NOMO-1 treated with DMSO at 0.1 percent for 48 hours (cell line): ENCODE measurements around the gene ADAMTS2.

Experiments used
- DNase-seq: peaks from one replicate; lab custom pipeline; 2025; ENCODE audit not compliant: unreplicated experiment; lab: John Stamatoyannopoulos, UW

ADAMTS2 gene

GRCh38 chr5:179185941-179186411, 159.3 kb downstream of the ADAMTS2 start:
- DNase-seq = no peak

- no peak for DNase-seq
Observed at GRCh38 chr5:179185256-179185940, 159.9 kb downstream of the ADAMTS2 start.

GRCh38 chr5:179184521-179185050, 160.7 kb downstream of the ADAMTS2 start:
- DNase-seq = no peak

DNA sequence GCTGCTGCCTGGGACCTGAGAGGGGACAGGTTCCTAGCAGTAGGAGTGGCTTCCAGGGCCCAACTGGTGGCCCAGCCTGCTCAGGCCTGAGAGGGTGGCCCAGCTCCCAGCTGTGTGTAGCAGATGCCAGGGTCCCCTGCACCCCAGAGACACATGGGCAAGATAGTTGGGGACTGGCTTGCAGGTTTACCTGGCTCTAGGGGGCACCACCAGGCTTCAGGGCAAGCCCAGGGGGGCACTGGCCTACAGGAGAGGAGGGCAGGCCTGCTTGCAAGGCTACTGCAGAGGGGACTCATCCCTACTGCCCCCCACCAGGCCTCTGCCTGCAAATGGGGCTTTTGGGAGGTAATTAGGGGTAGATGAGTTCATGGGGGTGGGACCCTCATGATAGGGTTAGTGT, 161.8 kb downstream of the ADAMTS2 start:
- no peak for DNase-seq

- DNase-seq = no peak
Observed at GRCh38 chr5:179182601-179183000, 162.7 kb downstream of the ADAMTS2 start.

- no peak for DNase-seq
Observed at GRCh38 chr5:179181988-179182387, 163.3 kb downstream of the ADAMTS2 start.

- no peak for DNase-seq
Observed at GRCh38 chr5:179180921-179181645, 164.2 kb downstream of the ADAMTS2 start.

DNA sequence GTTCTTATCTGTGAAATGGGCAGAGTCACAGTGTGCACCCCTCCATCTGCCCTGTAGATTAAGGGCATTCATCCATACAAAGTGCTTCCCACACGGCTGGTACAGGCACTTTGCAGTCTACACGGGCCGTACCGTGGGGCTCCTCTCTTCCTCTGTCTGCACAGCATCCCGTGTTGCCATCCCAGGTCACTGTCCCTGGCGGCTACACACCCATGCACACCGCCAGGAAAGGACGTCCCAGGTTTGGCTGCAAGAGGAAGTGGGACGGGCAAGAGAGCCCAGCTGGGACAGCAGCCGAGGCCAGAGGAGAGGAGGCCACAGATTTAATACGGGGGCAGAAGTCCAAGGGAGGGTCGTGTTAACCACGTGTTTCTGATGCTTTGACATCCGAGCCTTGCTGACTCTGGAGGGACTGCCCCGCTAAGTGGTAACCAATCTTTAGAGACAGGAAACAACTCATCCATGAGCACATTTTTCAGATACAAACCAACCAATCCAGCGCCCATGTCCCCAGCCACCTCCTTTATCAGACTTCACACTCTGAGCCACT, 165.1 kb downstream of the ADAMTS2 start:
- no peak for DNase-seq

GRCh38 chr5:179177711-179178575, 167.3 kb downstream of the ADAMTS2 start:
- no peak for DNase-seq

DNA sequence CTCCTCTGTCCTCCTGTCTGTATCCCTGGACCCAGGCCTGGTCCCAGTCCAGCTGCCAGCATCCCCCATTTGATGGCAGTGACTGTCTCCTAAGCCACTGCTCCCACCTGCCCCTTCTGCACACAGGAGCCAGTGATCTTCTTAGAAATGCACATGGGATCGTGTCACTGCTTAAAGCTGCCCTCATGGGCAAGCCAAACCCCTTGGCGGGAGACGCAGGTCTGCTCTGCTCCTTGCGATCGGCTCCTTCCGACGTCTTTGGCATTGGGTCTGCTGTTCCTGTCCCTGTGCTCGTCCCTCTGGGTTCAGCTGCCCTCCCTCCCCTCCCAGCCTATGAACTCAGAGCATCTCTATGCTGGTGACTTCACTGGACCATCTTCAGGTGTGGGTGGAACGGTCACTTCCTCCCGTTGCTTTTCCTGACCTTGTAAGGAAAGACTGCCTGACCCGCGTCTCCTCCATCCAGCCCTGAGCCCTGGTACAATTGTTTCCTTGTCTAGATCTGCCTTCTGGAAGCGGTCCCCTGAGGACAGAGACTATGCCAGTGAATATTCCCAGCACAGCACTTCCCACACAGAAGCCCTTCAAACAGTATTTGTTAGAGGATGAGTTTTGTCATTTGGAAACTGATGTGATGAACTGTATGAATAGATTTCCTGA, 168.6 kb downstream of the ADAMTS2 start:
- no peak for DNase-seq

- DNase-seq = no peak
Observed at GRCh38 chr5:179176166-179176565, 169.1 kb downstream of the ADAMTS2 start.

DNA sequence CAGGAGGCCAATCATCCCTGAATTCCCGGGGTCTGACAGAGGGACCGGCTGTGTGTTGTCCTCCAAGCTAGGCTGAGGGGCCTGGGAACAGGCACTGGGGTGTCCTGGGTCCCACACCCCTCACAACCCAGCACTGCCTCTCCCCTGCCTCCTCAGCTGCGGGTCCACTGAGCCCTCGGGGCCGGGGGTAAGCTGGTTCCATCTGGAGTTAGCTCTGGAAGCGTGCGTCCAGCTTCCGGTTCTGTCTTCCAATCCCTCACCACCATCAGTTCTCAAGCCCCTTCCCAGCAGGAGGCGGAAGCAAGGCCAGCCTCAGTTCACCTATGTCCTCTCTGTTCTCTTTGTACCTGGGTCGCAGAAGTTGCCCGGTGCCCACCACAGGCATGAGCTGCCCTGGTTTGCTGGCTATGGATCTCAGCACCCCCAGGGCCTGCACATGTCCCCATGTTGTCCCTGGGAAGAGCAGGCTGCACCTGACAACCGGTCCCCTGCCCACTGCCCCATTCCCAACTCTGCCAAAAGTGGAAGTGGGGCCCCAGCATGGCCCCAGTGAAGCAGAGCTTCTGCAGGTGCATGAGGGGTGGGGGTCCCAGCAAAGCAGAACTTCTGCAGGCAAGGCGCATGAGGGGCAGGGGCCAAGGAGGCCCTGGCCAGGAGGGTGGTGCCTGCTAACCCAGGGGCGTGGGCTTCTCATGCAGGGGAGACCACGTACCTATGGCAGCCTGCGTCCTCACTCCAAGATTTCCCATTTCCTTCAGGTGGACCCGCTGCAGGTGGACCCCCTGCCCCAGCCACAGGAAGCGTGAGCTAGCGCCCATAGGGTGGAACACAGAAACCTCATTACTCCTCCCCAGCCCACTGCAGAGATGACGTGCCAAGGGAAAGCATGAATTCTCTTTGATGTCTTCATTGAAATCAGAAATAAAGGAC, 173.2 kb downstream of the ADAMTS2 start:
- DNase-seq = no peak

GRCh38 chr5:179171251-179171815, 173.9 kb downstream of the ADAMTS2 start:
- no peak for DNase-seq

DNA sequence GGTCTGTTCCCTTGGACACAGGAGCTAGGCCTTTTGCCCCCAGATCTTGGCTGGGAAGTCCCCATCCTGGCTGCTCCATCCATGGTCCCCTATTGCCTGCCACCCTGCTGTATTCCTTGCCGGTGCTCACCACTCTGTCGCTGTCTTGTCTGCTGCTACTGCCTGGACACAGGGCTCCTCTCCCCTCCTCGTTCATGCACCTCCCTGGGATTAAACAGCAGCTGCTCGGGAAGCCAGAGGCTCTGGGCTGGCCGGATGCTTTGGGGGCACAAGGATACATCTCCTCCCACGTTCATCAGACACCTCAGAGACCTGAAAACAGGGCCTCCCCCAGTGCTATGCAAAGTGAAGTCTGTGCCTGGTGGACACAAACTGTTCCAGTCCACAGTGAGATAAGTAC, 174.7 kb downstream of the ADAMTS2 start:
- DNase-seq = no peak

- no peak for DNase-seq
Observed at GRCh38 chr5:179169836-179170235, 175.4 kb downstream of the ADAMTS2 start.

DNA sequence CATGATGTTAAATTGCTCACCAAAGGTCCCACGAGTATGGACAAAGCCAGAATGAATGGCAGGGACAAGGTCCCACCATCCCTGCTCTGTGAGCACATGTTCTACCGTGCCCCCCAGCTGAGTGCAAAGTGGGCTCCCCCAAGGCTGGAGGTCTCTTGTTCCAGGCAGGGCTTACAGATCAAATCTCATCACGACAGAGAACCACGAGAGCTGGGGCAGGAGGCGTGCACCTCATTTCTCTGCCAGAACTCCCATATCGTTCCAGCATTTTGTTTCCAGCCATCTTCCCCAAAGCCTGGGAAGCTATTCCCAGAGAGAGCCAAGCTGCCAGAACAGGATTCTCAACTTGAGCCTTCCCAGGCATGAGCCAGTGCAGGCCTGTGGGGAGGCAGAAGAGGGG, 176.6 kb downstream of the ADAMTS2 start:
- DNase-seq = no peak

GRCh38 chr5:179167871-179168451, 177.3 kb downstream of the ADAMTS2 start:
- no peak for DNase-seq

GRCh38 chr5:179166886-179167841, 178.1 kb downstream of the ADAMTS2 start:
- peak; percentile 8 for DNase-seq
